T-helper 9 cell (primary cell): Measurements from ENCODE around the gene INO80.
"Not testable (repeated sequence)": the region's sequence is repeated elsewhere in the genome, so short reads cannot be mapped to it uniquely, and the experiment has no call there.

Experiments
- DNase-seq: peaks from one replicate; pipeline ENCODE4 v3.0.0-alpha.2; 2020

The INO80 gene

GRCh38 chr15:40995656-40996055, 120.4 kb downstream of the INO80 start:
- no peak for DNase-seq

- DNase-seq, result no peak
These were observed 123.3 kb downstream of the INO80 start for GRCh38 chr15:40992825-40993224.

- no peak for DNase-seq
These were observed 123.8 kb downstream of the INO80 start for GRCh38 chr15:40992241-40992741.

GRCh38 chr15:40991355-40991754, 124.7 kb downstream of the INO80 start:
- no peak for DNase-seq

GRCh38 chr15:40990789-40991188, 125.3 kb downstream of the INO80 start:
- DNase-seq, result no peak

GRCh38 chr15:40990080-40990479, 126.0 kb downstream of the INO80 start:
- DNase-seq, result no peak

- no peak for DNase-seq
These were observed 127.9 kb downstream of the INO80 start for GRCh38 chr15:40988156-40988555.

- no peak for DNase-seq
These were observed 129.3 kb downstream of the INO80 start for GRCh38 chr15:40986820-40987219.

GRCh38 chr15:40985541-40986330, 130.3 kb downstream of the INO80 start:
- no peak for DNase-seq

- no peak for DNase-seq
These were observed 131.1 kb downstream of the INO80 start for GRCh38 chr15:40984964-40985363.

- no peak for DNase-seq
These were observed 131.7 kb downstream of the INO80 start for GRCh38 chr15:40984406-40984805.

- DNase-seq, result no peak
These were observed 133.2 kb downstream of the INO80 start for GRCh38 chr15:40982855-40983254.

- DNase-seq, result no peak
These were observed 134.9 kb downstream of the INO80 start for GRCh38 chr15:40981186-40981585.

GRCh38 chr15:40978562-40978961, 137.5 kb downstream of the INO80 start:
- DNase-seq, result no peak

GRCh38 chr15:40978141-40978540, 137.9 kb downstream of the INO80 start:
- DNase-seq, result no peak

- no peak for DNase-seq
These were observed 139.3 kb downstream of the INO80 start for GRCh38 chr15:40976819-40977218.

- DNase-seq, result no peak
These were observed 141.2 kb downstream of the INO80 start for GRCh38 chr15:40974879-40975278.

GRCh38 chr15:40969363-40969762, 146.7 kb downstream of the INO80 start:
- DNase-seq, result no peak

GRCh38 chr15:40968290-40969085, 147.6 kb downstream of the INO80 start:
- no peak for DNase-seq

- no peak for DNase-seq
These were observed 151.4 kb downstream of the INO80 start for GRCh38 chr15:40964634-40965033.

- no peak for DNase-seq
These were observed 152.1 kb downstream of the INO80 start for GRCh38 chr15:40964006-40964405.

GRCh38 chr15:40963201-40963600, 152.9 kb downstream of the INO80 start:
- DNase-seq, result no peak

- DNase-seq, result not testable (repeated sequence)
These were observed 153.8 kb downstream of the INO80 start for GRCh38 chr15:40962317-40962716.

- not testable (repeated sequence) for DNase-seq
These were observed 154.3 kb downstream of the INO80 start for GRCh38 chr15:40961740-40962139.
